NCI-H510A treated with DMSO at 0.1 percent for 48 hours (cell line): ENCODE data around the gene ANO3.
A peak's percentile ranks its signal among the peaks of the same experiment; 100 is the strongest.

Experiments
- DNase-seq: peaks from one replicate; lab custom pipeline; 2025; lab: John Stamatoyannopoulos, UW

Gene ANO3

GRCh38 chr11:26493616-26494015, 161.7 kb downstream of the ANO3 start:
- DNase-seq, result no peak

- DNase-seq, result no peak
These were observed 175.3 kb downstream of the ANO3 start for GRCh38 chr11:26507229-26507628.

- DNase-seq, result no peak
These were observed 178.2 kb downstream of the ANO3 start for GRCh38 chr11:26510164-26510563.

GRCh38 chr11:26510756-26511155, 178.8 kb downstream of the ANO3 start:
- DNase-seq, result no peak

- DNase-seq, result no peak
These were observed 180.3 kb downstream of the ANO3 start for GRCh38 chr11:26512196-26512595.

GRCh38 chr11:26519469-26519868, 187.5 kb downstream of the ANO3 start:
- DNase-seq, result no peak

- DNase-seq, result no peak
These were observed 191.1 kb downstream of the ANO3 start for GRCh38 chr11:26522912-26523610.

GRCh38 chr11:26527685-26528084, 195.8 kb downstream of the ANO3 start:
- no peak for DNase-seq

- DNase-seq, result no peak
These were observed 205.4 kb downstream of the ANO3 start for GRCh38 chr11:26537341-26537740.

GRCh38 chr11:26539517-26539916, 207.6 kb downstream of the ANO3 start:
- no peak for DNase-seq

GRCh38 chr11:26541870-26542269, 209.9 kb downstream of the ANO3 start:
- no peak for DNase-seq

- DNase-seq, result no peak
These were observed 217.2 kb downstream of the ANO3 start for GRCh38 chr11:26549176-26549575.

GRCh38 chr11:26550022-26550421, 218.1 kb downstream of the ANO3 start:
- no peak for DNase-seq

- no peak for DNase-seq
These were observed 219.4 kb downstream of the ANO3 start for GRCh38 chr11:26551186-26551801.

GRCh38 chr11:26553182-26553581, 221.3 kb downstream of the ANO3 start:
- no peak for DNase-seq

- no peak for DNase-seq
These were observed 222.5 kb downstream of the ANO3 start for GRCh38 chr11:26554455-26554854.

- DNase-seq, result no peak
These were observed 224.7 kb downstream of the ANO3 start for GRCh38 chr11:26556582-26556981.

- no peak for DNase-seq
These were observed 225.7 kb downstream of the ANO3 start for GRCh38 chr11:26557666-26558065.

GRCh38 chr11:26558190-26558589, 226.3 kb downstream of the ANO3 start:
- DNase-seq, result no peak

- no peak for DNase-seq
These were observed 237.7 kb downstream of the ANO3 start for GRCh38 chr11:26569646-26570045.

- DNase-seq, result no peak
These were observed 240.1 kb downstream of the ANO3 start, which contains the start of gene MUC15 for GRCh38 chr11:26571861-26572654. MUC15 (minus strand) TSS chr11:26572263; CDS start chr11:26567094, 5,169 bp downstream.

- DNase-seq, result peak; percentile 16
These were observed 241.0 kb downstream of the ANO3 start for GRCh38 chr11:26572770-26573402.
